SH-SY5Y (cell line): ENCODE measurements around the gene MYF6.

Experiments used
- GATA2 ChIP-seq: IDR thresholded peaks from 2 replicates; pipeline ENCODE4 v1.6.1; 2011; ENCODE audit warnings: mild to moderate bottlenecking, low read depth, low read length
- GATA3 ChIP-seq: IDR thresholded peaks from 2 replicates; pipeline ENCODE4 v1.6.1; 2011; ENCODE audit warnings: low read depth, mild to moderate bottlenecking, low read length, moderate library complexity

- TF ChIP-seq GATA3: no peak
- no peak for TF ChIP-seq GATA2
These were observed 16.9 kb upstream of the MYF6 start for GRCh38 chr12:80690513-80690912.
